SU-DHL-6 (cell line): ENCODE results near the gene MSH2.

Experiments used
- H2AFZ ChIP-seq: fragments of 200-600 bp; sonication (generic); 2 replicates; pipeline ENCODE4 v1.6.1; 2014; ENCODE audit warnings: low read depth, mild to moderate bottlenecking, moderate library complexity, mixed read lengths, antibody characterized with exemption, low read length; ENCODE audit not compliant: severe bottlenecking
- H3F3A ChIP-seq: fragments of 200-600 bp; shearing (Covaris generic); 2 replicates; pipeline ENCODE4 v1.6.0; 2016; ENCODE audit warnings: antibody characterized with exemption, mild to moderate bottlenecking; ENCODE audit not compliant: insufficient read depth
- H3K27ac ChIP-seq: fragments of 200-600 bp; sonication (generic); 2 replicates; pipeline ENCODE4 v1.5.1; 2016; ENCODE audit warnings: low read depth, mild to moderate bottlenecking, low read length, moderate library complexity, mixed read lengths
- H3K27me3 ChIP-seq: fragments of 200-600 bp; sonication (generic), shearing (Covaris generic); 2 replicates; pipeline ENCODE4 v1.6.0; 2014; ENCODE audit warnings: mild to moderate bottlenecking, low read length
- H3K36me3 ChIP-seq: fragments of 200-600 bp; sonication (generic); 2 replicates; pipeline ENCODE4 v1.6.1; 2014; ENCODE audit warnings: mild to moderate bottlenecking, low read length, mixed read lengths
- H3K4me2 ChIP-seq: fragments of 300-600, 200-600 bp; shearing (Covaris generic), sonication (generic); 2 replicates; pipeline ENCODE4 v1.6.0; 2014; ENCODE audit warnings: low read length, low read depth, mild to moderate bottlenecking; ENCODE audit not compliant: poor library complexity, severe bottlenecking
- H3K4me3 ChIP-seq: fragments of 200-600 bp; sonication (generic); 2 replicates; pipeline ENCODE4 v1.5.1; 2014; ENCODE audit warnings: antibody characterized with exemption, low read length, mild to moderate bottlenecking, mixed read lengths; ENCODE audit not compliant: insufficient read depth, poor library complexity, severe bottlenecking
- H3K79me2 ChIP-seq: fragments of 200-600 bp; sonication (generic); 2 replicates; pipeline ENCODE4 v1.6.1; 2014; ENCODE audit warnings: mild to moderate bottlenecking, low read length, moderate library complexity; ENCODE audit not compliant: insufficient read depth
- H3K9ac ChIP-seq: fragments of 200-600 bp; sonication (generic); 2 replicates; pipeline ENCODE4 v1.7.0; 2014; ENCODE audit warnings: mild to moderate bottlenecking, low read length
- H3K9me2 ChIP-seq: fragments of 200-600 bp; sonication (generic); replicated peaks from 2 replicates; pipeline ENCODE4 v1.6.1; 2014; ENCODE audit warnings: low read length; ENCODE audit not compliant: insufficient read depth
- H3K9me3 ChIP-seq: fragments of 200-600 bp; sonication (generic); 2 replicates; pipeline ENCODE4 v1.6.1; 2014; ENCODE audit warnings: low read length, mixed read lengths; ENCODE audit not compliant: insufficient read depth
- H4K20me1 ChIP-seq: fragments of 200-600 bp; sonication (generic); 2 replicates; pipeline ENCODE4 v1.6.1; 2014; ENCODE audit warnings: low read depth, mild to moderate bottlenecking, antibody characterized with exemption, low read length, moderate library complexity, mixed read lengths
- CTCF ChIP-seq: fragments of 200-600 bp; sonication (generic); IDR thresholded peaks from one replicate; pipeline ENCODE4 v1.5.1; 2017; ENCODE audit warnings: antibody characterized with exemption, mild to moderate bottlenecking, low read length, moderate library complexity; ENCODE audit not compliant: insufficient read depth, poor library complexity, severe bottlenecking
- EZH2phosphoT487 ChIP-seq: fragments of 200-600 bp; sonication (generic), shearing (Covaris generic); conservative IDR thresholded peaks from 2 replicates; pipeline ENCODE4 v1.6.1; 2018; ENCODE audit warnings: mild to moderate bottlenecking, antibody characterized with exemption, low read length, moderate library complexity, mixed read lengths

Gene MSH2

GRCh38 chr2:47388888-47389287, 14.1 kb upstream of the MSH2 start:
- no peaks in the 10 kb centered on the region for H4K20me1 ChIP-seq
- H3K4me2 ChIP-seq = no peak overlapping the region
- no peaks in the 10 kb centered on the region for H3F3A ChIP-seq
- no peaks in the 10 kb centered on the region for H3K79me2 ChIP-seq
- no peaks in the 10 kb centered on the region for H3K9me3 ChIP-seq
- H3K36me3 ChIP-seq = no peaks in the 10 kb centered on the region
- no peaks in the 10 kb centered on the region for H3K27me3 ChIP-seq
- no peak overlapping the region for H3K4me3 ChIP-seq
- TF ChIP-seq CTCF (no peak), EZH2phosphoT487 (no peak)
- H3K27ac ChIP-seq = no peak overlapping the region
- H2AFZ ChIP-seq = no peak overlapping the region
- no peaks in the 10 kb centered on the region for H3K9me2 ChIP-seq
- H3K9ac ChIP-seq = no peak overlapping the region

- H3K9me2 ChIP-seq = no peaks in the 10 kb centered on the region
- H3K27ac ChIP-seq = no peak overlapping the region
- no peaks in the 10 kb centered on the region for H3K79me2 ChIP-seq
- no peak overlapping the region for H3K4me3 ChIP-seq
- no peak overlapping the region for H2AFZ ChIP-seq
- no peaks in the 10 kb centered on the region for H4K20me1 ChIP-seq
- no peaks in the 10 kb centered on the region for H3K27me3 ChIP-seq
- no peaks in the 10 kb centered on the region for H3K36me3 ChIP-seq
- no peaks in the 10 kb centered on the region for H3K9me3 ChIP-seq
- TF ChIP-seq EZH2phosphoT487 (no peak), CTCF (no peak)
- H3K4me2 ChIP-seq = no peak overlapping the region
- no peaks in the 10 kb centered on the region for H3F3A ChIP-seq
- no peak overlapping the region for H3K9ac ChIP-seq
Observed at GRCh38 chr2:47389692-47390091, 13.3 kb upstream of the MSH2 start.

- Histone ChIP-seq H3K9me3 (no peaks in the 10 kb centered on the region), H4K20me1 (no peaks in the 10 kb centered on the region), H3K4me2 (peak overlapping the region; percentile 63), H3K4me3 (peak overlapping the region; percentile 38), H3K27me3 (no peaks in the 10 kb centered on the region), H3K9me2 (no peaks in the 10 kb centered on the region), H3K36me3 (no peaks in the 10 kb centered on the region), H3F3A (no peaks in the 10 kb centered on the region), H3K79me2 (peaks cover 40% of the 10 kb centered on the region), H2AFZ (peak overlapping the region; percentile 60), H3K9ac (peak overlapping the region; percentile 89), H3K27ac (peak overlapping the region; percentile 46)
- TF ChIP-seq CTCF (no peak), EZH2phosphoT487 (no peak)
Observed at GRCh38 chr2:47401789-47402554, 984 bp upstream of the MSH2 start.

GRCh38 chr2:47402555-47402804, 476 bp upstream of the MSH2 start:
- no peak for TF ChIP-seq CTCF
- no peak for TF ChIP-seq EZH2phosphoT487
- Histone ChIP-seq H3K36me3 (no peaks in the 10 kb centered on the region), H2AFZ (peak overlapping the region; percentile 60), H3K9me2 (no peaks in the 10 kb centered on the region), H3F3A (no peaks in the 10 kb centered on the region), H3K9me3 (no peaks in the 10 kb centered on the region), H3K27me3 (no peaks in the 10 kb centered on the region), H3K9ac (peak overlapping the region; percentile 89), H4K20me1 (no peaks in the 10 kb centered on the region), H3K27ac (peak overlapping the region; percentile 46), H3K4me3 (peak overlapping the region; percentile 38), H3K79me2 (peaks cover 45% of the 10 kb centered on the region), H3K4me2 (peak overlapping the region; percentile 63)
